ENCODE results near the gene SMG7.

GRCh38 chr1:183576537-183576936 is 104.2 kb downstream of the SMG7 start:
- no peak for TF ChIP-seq CTCF (IDR thresholded peaks at IDR 0.05)
- TF ChIP-seq POLR2A (IDR thresholded peaks at IDR 0.05): no peak
- TF ChIP-seq EP300 (IDR thresholded peaks at IDR 0.05): no peak
